HCT116 (cell line): ENCODE data around the gene PANX3. TPM values are rescaled to one million over a fixed set of nuclear protein-coding genes. Genes with fewer than 3 reads are reported as not detected.

ENCODE experiments used
- ATAC-seq: fragments of 200-7000 bp; cut with Tn5 transposase; 2 replicates; pipeline ENCODE4 v1.9.1; 2020; ENCODE audit warnings: mild to moderate bottlenecking, moderate library complexity
- BruUV-seq: library from RNA; stranded (reverse); fragments of 400-500 nt; replicated peaks from 2 replicates; lab custom pipeline; 2021; lab: Mats Ljungman, UMichigan
- CTCF ChIA-PET: fragments of 300-600 bp; sonication (Branson Sonifier 250); formaldehyde crosslinking; loops from one replicate; lab custom pipeline; 2021; ENCODE audit warnings: antibody characterized with exemption; lab: Charles Lee
- POLR2A ChIA-PET: fragments of 300-600, 350-600 bp; sonication (Branson Sonifier 250); formaldehyde crosslinking; loops from one replicate; lab custom pipeline; 2021; ENCODE audit warnings: antibody characterized with exemption; lab: Charles Lee
- RAD21 ChIA-PET, 2 experiments: fragments of 300-600 bp; sonication (Branson Sonifier 250); formaldehyde crosslinking; loops; one replicate each; lab custom pipeline; 2023; ENCODE audit warnings: low total read pairs in 2 of 2; ENCODE audit not compliant: uncharacterized antibody in 2 of 2, unreplicated experiment in 2 of 2, low non-redundant PET in 1 of 2; lab: Charles Lee
- DNase-seq: peaks from one replicate; pipeline ENCODE4 v3.0.0-alpha.2; 2010; ENCODE audit warnings: low read depth, low spot score
- H2AFZ ChIP-seq: fragments of 200-600 bp; shearing (Covaris generic), sonication (generic); 2 replicates; pipeline ENCODE4 v1.6.1; 2017; ENCODE audit warnings: low read depth, mixed run types, mixed read lengths, antibody characterized with exemption, low read length; ENCODE audit not compliant: poor library complexity, severe bottlenecking
- H3K27ac ChIP-seq: 2 replicates; pipeline ENCODE4 v1.5.1; 2012; ENCODE audit warnings: low read depth, low read length
- H3K27me3 ChIP-seq: fragments of 200-600 bp; sonication (generic); 2 replicates; pipeline ENCODE4 v1.6.1; 2016; ENCODE audit warnings: mixed run types, low read length, mixed read lengths; ENCODE audit not compliant: insufficient read depth
- H3K36me3 ChIP-seq, 2 experiments: fragments of 200-500 bp in 1 of 2; fragments of 200-600 bp in 1 of 2; sonication (Bioruptor generic) in 1 of 2; sonication (generic) in 1 of 2; 2 replicates each; pipeline versions ENCODE4 v1.5.1 to v1.6.1; 2014 to 2016; ENCODE audit warnings: low read length in 2 of 2, inconsistent platforms in 1 of 2, mixed read lengths in 1 of 2, mixed run types in 1 of 2; ENCODE audit not compliant: insufficient read depth in 2 of 2, control insufficient read depth in 1 of 2
- H3K4me1 ChIP-seq, 2 experiments: fragments of 200-600 bp in 1 of 2; sonication (generic) in 1 of 2; 2 replicates each; pipeline versions ENCODE4 v1.5.1 to v1.6.1; 2012 to 2017; ENCODE audit warnings: low read length in 2 of 2, inconsistent platforms in 1 of 2, mild to moderate bottlenecking in 1 of 2, mixed read lengths in 1 of 2, mixed run types in 1 of 2, moderate library complexity in 1 of 2; ENCODE audit not compliant: insufficient read depth in 2 of 2, control insufficient read depth in 1 of 2
- H3K4me2 ChIP-seq: fragments of 200-600 bp; sonication (generic); 2 replicates; pipeline ENCODE4 v1.6.1; 2017; ENCODE audit warnings: mixed run types, low read length, mixed read lengths
- H3K4me3 ChIP-seq, 2 experiments: fragments of 200-600 bp in 1 of 2; sonication (generic) in 1 of 2; replicated peaks in 1 of 2; 2 replicates each; pipeline ENCODE4 v1.5.1; 2011 to 2016; ENCODE audit warnings: low read length in 2 of 2, control low read depth in 1 of 2, low read depth in 1 of 2, mild to moderate bottlenecking in 1 of 2, mixed read lengths in 1 of 2, mixed run types in 1 of 2
- H3K79me2 ChIP-seq: fragments of 200-600 bp; sonication (generic); 2 replicates; pipeline ENCODE4 v1.6.1; 2017; ENCODE audit warnings: mild to moderate bottlenecking, mixed run types, low read length, moderate library complexity, mixed read lengths; ENCODE audit not compliant: insufficient read depth
- H3K9ac ChIP-seq: fragments of 200-600 bp; sonication (generic); 2 replicates; pipeline ENCODE4 v1.6.1; 2016; ENCODE audit warnings: low read length, mixed read lengths
- H3K9me2 ChIP-seq: fragments of 200-600 bp; sonication (generic), shearing (Covaris generic); 2 replicates; pipeline ENCODE4 v1.6.1; 2017; ENCODE audit warnings: mixed run types, mild to moderate bottlenecking, moderate library complexity; ENCODE audit not compliant: insufficient read depth
- H3K9me3 ChIP-seq, 2 experiments: fragments of 200-500 bp in 1 of 2; fragments of 200-600 bp in 1 of 2; sonication (Bioruptor generic) in 1 of 2; sonication (generic) in 1 of 2; 2 replicates each; pipeline ENCODE4 v1.6.1; 2014 to 2017; ENCODE audit warnings: low read length in 2 of 2, mixed read lengths in 2 of 2, inconsistent platforms in 1 of 2, low read depth in 1 of 2, mild to moderate bottlenecking in 1 of 2, mixed run types in 1 of 2, moderate library complexity in 1 of 2; ENCODE audit not compliant: control insufficient read depth in 1 of 2, insufficient read depth in 1 of 2
- H4K20me1 ChIP-seq: fragments of 200-600 bp; sonication (generic), shearing (Covaris generic); 2 replicates; pipeline ENCODE4 v1.6.1; 2017; ENCODE audit warnings: mixed run types, mild to moderate bottlenecking, moderate library complexity; ENCODE audit not compliant: insufficient read depth
- CTCF ChIP-seq, 3 experiments: fragments of 200-600 bp in 1 of 3; sonication (generic) in 1 of 3; IDR thresholded peaks in 2 of 3; conservative IDR thresholded peaks in 1 of 3; 2 replicates each; pipeline ENCODE4 v1.5.1; 2012 to 2017; ENCODE audit warnings: low read depth in 2 of 3, low read length in 2 of 3, antibody characterized with exemption in 1 of 3, borderline replicate concordance in 1 of 3, control low read depth in 1 of 3, mild to moderate bottlenecking in 1 of 3, mixed read lengths in 1 of 3, mixed run types in 1 of 3, moderate library complexity in 1 of 3; ENCODE audit not compliant: insufficient read depth in 1 of 3
- ELF1 ChIP-seq: IDR thresholded peaks from 2 replicates; pipeline ENCODE4 v1.6.1; 2012; ENCODE audit warnings: low read depth, borderline replicate concordance
- EZH2phosphoT487 ChIP-seq: fragments of 200-600 bp; IDR thresholded peaks from 2 replicates; pipeline ENCODE4 v1.6.1; 2018; ENCODE audit warnings: antibody characterized with exemption, borderline replicate concordance
- POLR2AphosphoS5 ChIP-seq: IDR thresholded peaks from 2 replicates; pipeline ENCODE4 v1.6.1; 2011; ENCODE audit warnings: mild to moderate bottlenecking, low read depth, low read length, moderate library complexity
- RAD21 ChIP-seq: IDR thresholded peaks from 2 replicates; pipeline ENCODE4 v1.6.1; 2012; ENCODE audit warnings: low read depth, mild to moderate bottlenecking
- REST ChIP-seq: IDR thresholded peaks from 2 replicates; pipeline ENCODE4 v1.6.1; 2012; ENCODE audit warnings: low read depth
- SIN3A ChIP-seq: IDR thresholded peaks from 2 replicates; pipeline ENCODE4 v1.6.1; 2012; ENCODE audit warnings: low read depth
- SRF ChIP-seq: IDR thresholded peaks from 2 replicates; pipeline ENCODE4 v1.6.1; 2012; ENCODE audit warnings: low read depth
- TCF7L2 ChIP-seq: IDR thresholded peaks from 2 replicates; pipeline ENCODE4 v1.7.0; 2011; ENCODE audit warnings: borderline replicate concordance, inconsistent platforms; ENCODE audit not compliant: insufficient read depth, insufficient read length; ENCODE audit errors: extremely low read depth
- ZFX ChIP-seq: fragments of 450-650 bp; IDR thresholded peaks from 2 replicates; pipeline ENCODE4 v1.6.1; 2017
- intact Hi-C: fragments of 100-400 bp; cut with micrococcal nuclease; formaldehyde crosslinking; loops from 2 replicates; pipeline ENCODE4 v1.10.0; 2022
- total RNA-seq: library from RNA; stranded (reverse); gene quantifications from one replicate; pipeline ENCODE4 v1.2.1, GENCODE V29; 2021; ENCODE audit not compliant: unreplicated experiment

Gene PANX3
- total RNA-seq, 1 experiment from 2014 or later: not detected

- TF ChIP-seq CTCF (IDR thresholded peaks at IDR 0.05 in 2 of 3, conservative IDR thresholded peaks at IDR 0.05 in 1 of 3; ENCODE audit: borderline replicate concordance in 1 of 3, insufficient read depth in 1 of 3, low read depth in 2 of 3, low read length in 2 of 3) (no peak), TCF7L2 (no peak), SRF (no peak), POLR2AphosphoS5 (no peak), ELF1 (no peak)
These were observed 24.7 kb downstream of the PANX3 start (continued) for GRCh38 chr11:124635932-124636331.

GRCh38 chr11:124638500-124638899 is 27.3 kb downstream of the PANX3 start:
- peaks cover 3 to 23% of the 10 kb centered on the region in 2 experiments; a peak in 3 of 4 replicates for H3K36me3 ChIP-seq
- H3K4me1 ChIP-seq: no peaks in the 10 kb centered on the region
- H3K27ac ChIP-seq: no peak overlapping the region
- BruUV-seq: no TSS peak
- DNase-seq (no peak), ATAC-seq (no peak)
- no peaks in the 10 kb centered on the region for H3K9me2 ChIP-seq
- TF ChIP-seq REST (no peak), CTCF (IDR thresholded peaks at IDR 0.05 in 2 of 3, conservative IDR thresholded peaks at IDR 0.05 in 1 of 3; ENCODE audit: borderline replicate concordance in 1 of 3, insufficient read depth in 1 of 3, low read depth in 2 of 3, low read length in 2 of 3) (no peak), EZH2phosphoT487 (no peak), ZFX (no peak), RAD21 (no peak), SIN3A (no peak)
- H3K4me3 ChIP-seq: no peak overlapping the region
- no peaks in the 10 kb centered on the region for H3K79me2 ChIP-seq
- no peak overlapping the region for H3K9ac ChIP-seq
- H4K20me1 ChIP-seq: no peaks in the 10 kb centered on the region
- no peak overlapping the region for H2AFZ ChIP-seq
- H3K4me2 ChIP-seq: no peak overlapping the region
- intact Hi-C loops: no loop called here
- H3K27me3 ChIP-seq: no peaks in the 10 kb centered on the region
- peaks cover 0 to 9% of the 10 kb centered on the region in 2 experiments; a peak in 1 of 4 replicates for H3K9me3 ChIP-seq
- RAD21 ChIA-PET: no interaction called here
- POLR2A ChIA-PET: no interaction called here
- CTCF ChIA-PET: no interaction called here
